NCI-H2227 (cell line): ENCODE data around the gene POLR3B.
"Not testable (repeated sequence)": the region's sequence is repeated elsewhere in the genome, so short reads cannot be mapped to it uniquely, and the experiment has no call there.

Source experiments
- DNase-seq: peaks from one replicate; lab custom pipeline; 2025; ENCODE audit not compliant: unreplicated experiment; lab: John Stamatoyannopoulos, UW

The POLR3B gene

GRCh38 chr12:106357549-106358395 is at the start of gene POLR3B:
Gene POLR3B (plus strand): TSS chr12:106357748. CDS start chr12:106357880, 132 bp downstream.
- DNase-seq: peak; percentile 97

GRCh38 chr12:106308121-106308520 is 49.4 kb upstream of the POLR3B start:
- DNase-seq: no peak

- DNase-seq: no peak
Observed at GRCh38 chr12:106308611-106309010, 48.9 kb upstream of the POLR3B start.

- no peak for DNase-seq
Observed at GRCh38 chr12:106309671-106310505, 47.7 kb upstream of the POLR3B start.

- no peak for DNase-seq
Observed at GRCh38 chr12:106310687-106311086, 46.9 kb upstream of the POLR3B start.

- DNase-seq: no peak
Observed at GRCh38 chr12:106311139-106311538, 46.4 kb upstream of the POLR3B start.

GRCh38 chr12:106313413-106313812 is 44.1 kb upstream of the POLR3B start:
- DNase-seq: not testable (repeated sequence)

- DNase-seq: no peak
Observed at GRCh38 chr12:106315523-106315922, 42.0 kb upstream of the POLR3B start.

GRCh38 chr12:106317406-106318082 is 40.0 kb upstream of the POLR3B start:
- DNase-seq: no peak

GRCh38 chr12:106321139-106321850 is 36.3 kb upstream of the POLR3B start:
- DNase-seq: no peak

GRCh38 chr12:106323537-106323936 is 34.0 kb upstream of the POLR3B start:
- DNase-seq: no peak

- no peak for DNase-seq
Observed at GRCh38 chr12:106327309-106327869, 30.2 kb upstream of the POLR3B start.

GRCh38 chr12:106328735-106329134 is 28.8 kb upstream of the POLR3B start:
- peak; percentile 47 for DNase-seq

GRCh38 chr12:106329231-106329982 is 28.1 kb upstream of the POLR3B start:
- DNase-seq: peak; percentile 47

GRCh38 chr12:106331599-106331998 is 25.9 kb upstream of the POLR3B start:
- DNase-seq: no peak

GRCh38 chr12:106332536-106332935 is 25.0 kb upstream of the POLR3B start:
- DNase-seq: no peak

GRCh38 chr12:106333010-106333409 is 24.5 kb upstream of the POLR3B start:
- no peak for DNase-seq

GRCh38 chr12:106333756-106334155 is 23.8 kb upstream of the POLR3B start:
- DNase-seq: no peak

- DNase-seq: no peak
Observed at GRCh38 chr12:106341086-106341877, 16.3 kb upstream of the POLR3B start.
